GM12891 (cell line): ENCODE data around the gene PNRC2.

ENCODE experiments used
- PAX5 ChIP-seq: IDR thresholded peaks from 2 replicates; pipeline ENCODE4 v1.6.1; 2011; ENCODE audit warnings: low read length, moderate library complexity, mild to moderate bottlenecking; ENCODE audit not compliant: insufficient read depth, severe bottlenecking
- POLR2A ChIP-seq: IDR thresholded peaks from 2 replicates; pipeline ENCODE4 v1.6.1; 2011; ENCODE audit warnings: low read depth, low read length, control low read depth
- POLR2AphosphoS5 ChIP-seq: IDR thresholded peaks from 2 replicates; pipeline ENCODE4 v1.6.1; 2011; ENCODE audit warnings: low read depth, low read length, control low read depth
- POU2F2 ChIP-seq: IDR thresholded peaks from 2 replicates; pipeline ENCODE4 v1.6.1; 2011; ENCODE audit warnings: low read depth, mild to moderate bottlenecking, control low read depth, low read length, moderate library complexity
- SPI1 ChIP-seq: IDR thresholded peaks from 2 replicates; pipeline ENCODE4 v1.6.1; 2011; ENCODE audit warnings: low read depth, low read length, control low read depth
- TAF1 ChIP-seq: IDR thresholded peaks from 2 replicates; pipeline ENCODE4 v1.6.1; 2011; ENCODE audit warnings: low read depth, low read length, control low read depth

DNA sequence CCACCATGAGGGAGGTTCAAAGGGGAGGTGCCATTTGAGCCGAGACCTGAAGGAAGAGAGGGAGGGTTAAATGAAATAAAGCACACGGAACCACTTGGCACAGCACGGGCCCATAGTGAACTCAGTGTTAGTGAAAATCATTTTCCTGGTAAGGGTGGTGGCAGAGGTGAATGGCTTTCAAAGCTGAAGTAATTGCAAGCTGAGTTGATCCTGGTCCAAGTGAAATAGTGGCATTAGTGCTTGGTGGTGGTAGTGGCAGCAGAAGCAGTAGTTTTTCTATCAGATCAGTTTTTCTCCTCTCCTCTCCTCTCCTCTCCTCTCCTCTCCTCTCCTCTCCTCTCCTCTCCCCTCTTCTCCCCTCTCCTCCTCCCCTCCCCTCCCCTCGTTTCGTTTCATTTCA lies 51.0 kb downstream of the PNRC2 start:
- no peak for TF ChIP-seq TAF1
- TF ChIP-seq POLR2A, result no peak
- no peak for TF ChIP-seq POLR2AphosphoS5
- no peak for TF ChIP-seq SPI1
- no peak for TF ChIP-seq PAX5
- no peak for TF ChIP-seq POU2F2
